ENCODE measurements around the gene QARS1. TPM values are rescaled to one million over a fixed set of nuclear protein-coding genes. Genes with fewer than 3 reads are reported as not detected.

QARS1 gene
- total and polyA plus RNA-seq, 2 of the 13 experiments (the other 11 are each of a cell fraction or from before 2014, with no cell fraction given): 307 to 327 TPM

DNA sequence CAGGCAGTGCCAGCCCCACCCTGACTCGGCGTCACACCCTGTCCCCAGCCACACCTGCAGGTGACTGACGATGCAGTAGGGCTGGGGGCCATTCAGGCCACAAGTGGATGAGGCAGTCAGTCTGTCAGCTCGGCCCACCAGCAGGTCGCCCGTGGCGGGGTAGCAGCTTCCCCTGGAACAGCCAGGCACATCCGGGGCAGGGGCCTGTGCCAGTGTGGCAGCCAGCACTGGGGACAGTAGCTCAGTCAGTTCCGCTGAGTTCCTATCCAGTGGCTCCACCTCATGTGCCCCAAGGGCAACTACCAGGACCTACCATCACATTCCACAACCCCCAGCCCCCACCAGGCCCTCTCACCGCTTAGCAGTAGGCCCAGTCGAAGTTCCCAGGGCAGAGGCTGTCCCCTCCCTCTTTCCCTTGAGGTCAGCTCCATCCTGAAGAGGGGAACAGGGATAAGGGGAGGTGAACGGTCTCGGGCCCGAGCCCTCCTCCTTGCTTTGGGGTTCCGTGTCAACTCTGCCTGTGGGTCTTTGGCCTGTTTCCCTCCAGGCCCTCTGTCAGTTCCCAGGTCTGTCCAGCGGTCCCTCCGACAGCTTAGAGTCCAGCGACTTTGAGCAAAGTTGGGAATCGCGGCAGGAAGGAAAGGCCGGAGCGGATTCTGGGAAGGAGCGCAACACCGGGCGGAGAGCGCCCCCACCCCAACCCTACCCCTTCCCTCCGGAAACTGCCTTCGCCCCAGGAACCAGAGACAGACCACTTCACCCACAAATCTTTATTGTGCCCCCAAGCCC is 28.1 kb upstream of the QARS1 start, which contains the start of gene LAMB2 (continued):
- TF ChIP-seq, protein P1, sequence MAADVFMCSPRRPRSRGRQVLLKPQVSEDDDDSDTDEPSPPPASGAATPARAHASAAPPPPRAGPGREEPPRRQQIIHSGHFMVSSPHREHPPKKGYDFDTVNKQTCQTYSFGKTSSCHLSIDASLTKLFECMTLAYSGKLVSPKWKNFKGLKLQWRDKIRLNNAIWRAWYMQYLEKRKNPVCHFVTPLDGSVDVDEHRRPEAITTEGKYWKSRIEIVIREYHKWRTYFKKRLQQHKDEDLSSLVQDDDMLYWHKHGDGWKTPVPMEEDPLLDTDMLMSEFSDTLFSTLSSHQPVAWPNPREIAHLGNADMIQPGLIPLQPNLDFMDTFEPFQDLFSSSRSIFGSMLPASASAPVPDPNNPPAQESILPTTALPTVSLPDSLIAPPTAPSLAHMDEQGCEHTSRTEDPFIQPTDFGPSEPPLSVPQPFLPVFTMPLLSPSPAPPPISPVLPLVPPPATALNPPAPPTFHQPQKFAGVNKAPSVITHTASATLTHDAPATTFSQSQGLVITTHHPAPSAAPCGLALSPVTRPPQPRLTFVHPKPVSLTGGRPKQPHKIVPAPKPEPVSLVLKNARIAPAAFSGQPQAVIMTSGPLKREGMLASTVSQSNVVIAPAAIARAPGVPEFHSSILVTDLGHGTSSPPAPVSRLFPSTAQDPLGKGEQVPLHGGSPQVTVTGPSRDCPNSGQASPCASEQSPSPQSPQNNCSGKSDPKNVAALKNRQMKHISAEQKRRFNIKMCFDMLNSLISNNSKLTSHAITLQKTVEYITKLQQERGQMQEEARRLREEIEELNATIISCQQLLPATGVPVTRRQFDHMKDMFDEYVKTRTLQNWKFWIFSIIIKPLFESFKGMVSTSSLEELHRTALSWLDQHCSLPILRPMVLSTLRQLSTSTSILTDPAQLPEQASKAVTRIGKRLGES (CRISPR knock-in tag; IDR thresholded peaks at IDR 0.05; ENCODE audit: borderline replicate concordance): no peak
- TF ChIP-seq ZBTB7B (CRISPR knock-in tag; IDR thresholded peaks at IDR 0.05) (peak; percentile 43), MTF1 (CRISPR knock-in tag; IDR thresholded peaks at IDR 0.05) (no peak), GTF3A (CRISPR knock-in tag; conservative IDR thresholded peaks at IDR 0.05) (no peak), MAFG (CRISPR knock-in tag; IDR thresholded peaks at IDR 0.05) (no peak), CENPT (CRISPR knock-in tag; IDR thresholded peaks at IDR 0.05; ENCODE audit: low read depth) (no peak), SP5 (CRISPR knock-in tag; IDR thresholded peaks at IDR 0.05; ENCODE audit: borderline replicate concordance, low read depth) (0 out of 2 replicates have a peak, but pooled peaks have one; percentile 20), MXD4 (CRISPR knock-in tag; IDR thresholded peaks at IDR 0.05) (0 out of 2 replicates have a peak, but pooled peaks have one; percentile 34), RXRA (CRISPR knock-in tag; IDR thresholded peaks at IDR 0.05) (peak; percentile 60), SIN3B (IDR thresholded peaks at IDR 0.05; ENCODE audit: low read length) (no peak), ZNF441 (CRISPR knock-in tag; IDR thresholded peaks at IDR 0.05; ENCODE audit: borderline replicate concordance) (0 out of 2 replicates have a peak, but pooled peaks have one; percentile 13), ZNF891 (CRISPR knock-in tag; IDR thresholded peaks at IDR 0.05) (peak; percentile 76; the same call in 1 of the 2 replicates), ZNF546 (CRISPR knock-in tag; conservative IDR thresholded peaks at IDR 0.05) (0 out of 2 replicates have a peak, but pooled peaks have one; percentile 38), FOXK1 (CRISPR knock-in tag; IDR thresholded peaks at IDR 0.05; ENCODE audit: borderline replicate concordance, low read depth) (peak; percentile 67; the same call in 1 of the 2 replicates), TMF1 (CRISPR knock-in tag; IDR thresholded peaks at IDR 0.05; ENCODE audit: low read depth) (peak; percentile 81; the same call in 1 of the 2 replicates), ZNF350 (CRISPR knock-in tag; IDR thresholded peaks at IDR 0.05; ENCODE audit: borderline replicate concordance, low read depth) (peak; percentile 33), SMAD3 (CRISPR knock-in tag; IDR thresholded peaks at IDR 0.05) (peak; percentile 45; the same call in 1 of the 2 replicates), ZNF333 (CRISPR knock-in tag; IDR thresholded peaks at IDR 0.05; ENCODE audit: borderline replicate concordance) (peak; percentile 94; the same call in 1 of the 2 replicates)
- TF ChIP-seq, protein P2, sequence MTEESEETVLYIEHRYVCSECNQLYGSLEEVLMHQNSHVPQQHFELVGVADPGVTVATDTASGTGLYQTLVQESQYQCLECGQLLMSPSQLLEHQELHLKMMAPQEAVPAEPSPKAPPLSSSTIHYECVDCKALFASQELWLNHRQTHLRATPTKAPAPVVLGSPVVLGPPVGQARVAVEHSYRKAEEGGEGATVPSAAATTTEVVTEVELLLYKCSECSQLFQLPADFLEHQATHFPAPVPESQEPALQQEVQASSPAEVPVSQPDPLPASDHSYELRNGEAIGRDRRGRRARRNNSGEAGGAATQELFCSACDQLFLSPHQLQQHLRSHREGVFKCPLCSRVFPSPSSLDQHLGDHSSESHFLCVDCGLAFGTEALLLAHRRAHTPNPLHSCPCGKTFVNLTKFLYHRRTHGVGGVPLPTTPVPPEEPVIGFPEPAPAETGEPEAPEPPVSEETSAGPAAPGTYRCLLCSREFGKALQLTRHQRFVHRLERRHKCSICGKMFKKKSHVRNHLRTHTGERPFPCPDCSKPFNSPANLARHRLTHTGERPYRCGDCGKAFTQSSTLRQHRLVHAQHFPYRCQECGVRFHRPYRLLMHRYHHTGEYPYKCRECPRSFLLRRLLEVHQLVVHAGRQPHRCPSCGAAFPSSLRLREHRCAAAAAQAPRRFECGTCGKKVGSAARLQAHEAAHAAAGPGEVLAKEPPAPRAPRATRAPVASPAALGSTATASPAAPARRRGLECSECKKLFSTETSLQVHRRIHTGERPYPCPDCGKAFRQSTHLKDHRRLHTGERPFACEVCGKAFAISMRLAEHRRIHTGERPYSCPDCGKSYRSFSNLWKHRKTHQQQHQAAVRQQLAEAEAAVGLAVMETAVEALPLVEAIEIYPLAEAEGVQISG (CRISPR knock-in tag; IDR thresholded peaks at IDR 0.05): peak; percentile 50; the same call in 1 of the 2 replicates
- TF ChIP-seq, protein P3, sequence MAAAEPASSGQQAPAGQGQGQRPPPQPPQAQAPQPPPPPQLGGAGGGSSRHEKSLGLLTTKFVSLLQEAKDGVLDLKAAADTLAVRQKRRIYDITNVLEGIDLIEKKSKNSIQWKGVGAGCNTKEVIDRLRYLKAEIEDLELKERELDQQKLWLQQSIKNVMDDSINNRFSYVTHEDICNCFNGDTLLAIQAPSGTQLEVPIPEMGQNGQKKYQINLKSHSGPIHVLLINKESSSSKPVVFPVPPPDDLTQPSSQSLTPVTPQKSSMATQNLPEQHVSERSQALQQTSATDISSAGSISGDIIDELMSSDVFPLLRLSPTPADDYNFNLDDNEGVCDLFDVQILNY (CRISPR knock-in tag; conservative IDR thresholded peaks at IDR 0.05): no peak
- TF ChIP-seq, protein P4, sequence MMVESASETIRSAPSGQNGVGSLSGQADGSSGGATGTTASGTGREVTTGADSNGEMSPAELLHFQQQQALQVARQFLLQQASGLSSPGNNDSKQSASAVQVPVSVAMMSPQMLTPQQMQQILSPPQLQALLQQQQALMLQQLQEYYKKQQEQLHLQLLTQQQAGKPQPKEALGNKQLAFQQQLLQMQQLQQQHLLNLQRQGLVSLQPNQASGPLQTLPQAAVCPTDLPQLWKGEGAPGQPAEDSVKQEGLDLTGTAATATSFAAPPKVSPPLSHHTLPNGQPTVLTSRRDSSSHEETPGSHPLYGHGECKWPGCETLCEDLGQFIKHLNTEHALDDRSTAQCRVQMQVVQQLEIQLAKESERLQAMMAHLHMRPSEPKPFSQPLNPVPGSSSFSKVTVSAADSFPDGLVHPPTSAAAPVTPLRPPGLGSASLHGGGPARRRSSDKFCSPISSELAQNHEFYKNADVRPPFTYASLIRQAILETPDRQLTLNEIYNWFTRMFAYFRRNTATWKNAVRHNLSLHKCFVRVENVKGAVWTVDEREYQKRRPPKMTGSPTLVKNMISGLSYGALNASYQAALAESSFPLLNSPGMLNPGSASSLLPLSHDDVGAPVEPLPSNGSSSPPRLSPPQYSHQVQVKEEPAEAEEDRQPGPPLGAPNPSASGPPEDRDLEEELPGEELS (CRISPR knock-in tag; IDR thresholded peaks at IDR 0.05): peak; percentile 45; the same call in 1 of the 2 replicates
